Stimulated activated CD4-positive, alpha-beta T cell treated with anti-CD3 and anti-CD28 coated beads, Interleukin-1b, Interleukin-23, amount 100 ng/mL, for 1 hour (primary cell): ENCODE measurements around the gene SLCO1B1.

Experiments
- DNase-seq, 2 donors: peaks; one replicate each; pipeline ENCODE4 v3.0.0-alpha.2; 2020; ENCODE audit warnings: low read depth in 2 of 2

SLCO1B1 gene

GRCh38 chr12:21220266-21220665, 89.3 kb downstream of the SLCO1B1 start:
- no peak for DNase-seq

- no peak for DNase-seq
Observed at GRCh38 chr12:21221072-21221471, 90.1 kb downstream of the SLCO1B1 start.

- no peak for DNase-seq
Observed at GRCh38 chr12:21221778-21222177, 90.8 kb downstream of the SLCO1B1 start.

- DNase-seq, result no peak
Observed at GRCh38 chr12:21223930-21224329, 92.9 kb downstream of the SLCO1B1 start.

GRCh38 chr12:21234395-21234794, 103.4 kb downstream of the SLCO1B1 start:
- no peak for DNase-seq

- DNase-seq, result no peak
Observed at GRCh38 chr12:21239866-21240265, 108.9 kb downstream of the SLCO1B1 start.

GRCh38 chr12:21248679-21249078, 117.7 kb downstream of the SLCO1B1 start:
- no peak for DNase-seq

- no peak for DNase-seq
Observed at GRCh38 chr12:21252070-21252469, 121.1 kb downstream of the SLCO1B1 start.

GRCh38 chr12:21257172-21257571, 126.2 kb downstream of the SLCO1B1 start:
- DNase-seq, result no peak

- no peak for DNase-seq
Observed at GRCh38 chr12:21264232-21264631, 133.2 kb downstream of the SLCO1B1 start.

- DNase-seq, result no peak
Observed at GRCh38 chr12:21265932-21266331, 134.9 kb downstream of the SLCO1B1 start.

GRCh38 chr12:21276826-21277225, 145.8 kb downstream of the SLCO1B1 start:
- DNase-seq, result no peak
